DMS114 treated with DMSO at 0.1 percent for 48 hours (cell line): ENCODE measurements around the gene FAM53B.
A peak's percentile ranks its signal among the peaks of the same experiment; 100 is the strongest.
"Not testable (repeated sequence)": the region's sequence is repeated elsewhere in the genome, so short reads cannot be mapped to it uniquely, and the experiment has no call there.

Experiments
- DNase-seq: peaks from one replicate; lab custom pipeline; 2025; ENCODE audit not compliant: unreplicated experiment; lab: John Stamatoyannopoulos, UW

FAM53B gene, protein sequence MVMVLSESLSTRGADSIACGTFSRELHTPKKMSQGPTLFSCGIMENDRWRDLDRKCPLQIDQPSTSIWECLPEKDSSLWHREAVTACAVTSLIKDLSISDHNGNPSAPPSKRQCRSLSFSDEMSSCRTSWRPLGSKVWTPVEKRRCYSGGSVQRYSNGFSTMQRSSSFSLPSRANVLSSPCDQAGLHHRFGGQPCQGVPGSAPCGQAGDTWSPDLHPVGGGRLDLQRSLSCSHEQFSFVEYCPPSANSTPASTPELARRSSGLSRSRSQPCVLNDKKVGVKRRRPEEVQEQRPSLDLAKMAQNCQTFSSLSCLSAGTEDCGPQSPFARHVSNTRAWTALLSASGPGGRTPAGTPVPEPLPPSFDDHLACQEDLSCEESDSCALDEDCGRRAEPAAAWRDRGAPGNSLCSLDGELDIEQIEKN

DNA sequence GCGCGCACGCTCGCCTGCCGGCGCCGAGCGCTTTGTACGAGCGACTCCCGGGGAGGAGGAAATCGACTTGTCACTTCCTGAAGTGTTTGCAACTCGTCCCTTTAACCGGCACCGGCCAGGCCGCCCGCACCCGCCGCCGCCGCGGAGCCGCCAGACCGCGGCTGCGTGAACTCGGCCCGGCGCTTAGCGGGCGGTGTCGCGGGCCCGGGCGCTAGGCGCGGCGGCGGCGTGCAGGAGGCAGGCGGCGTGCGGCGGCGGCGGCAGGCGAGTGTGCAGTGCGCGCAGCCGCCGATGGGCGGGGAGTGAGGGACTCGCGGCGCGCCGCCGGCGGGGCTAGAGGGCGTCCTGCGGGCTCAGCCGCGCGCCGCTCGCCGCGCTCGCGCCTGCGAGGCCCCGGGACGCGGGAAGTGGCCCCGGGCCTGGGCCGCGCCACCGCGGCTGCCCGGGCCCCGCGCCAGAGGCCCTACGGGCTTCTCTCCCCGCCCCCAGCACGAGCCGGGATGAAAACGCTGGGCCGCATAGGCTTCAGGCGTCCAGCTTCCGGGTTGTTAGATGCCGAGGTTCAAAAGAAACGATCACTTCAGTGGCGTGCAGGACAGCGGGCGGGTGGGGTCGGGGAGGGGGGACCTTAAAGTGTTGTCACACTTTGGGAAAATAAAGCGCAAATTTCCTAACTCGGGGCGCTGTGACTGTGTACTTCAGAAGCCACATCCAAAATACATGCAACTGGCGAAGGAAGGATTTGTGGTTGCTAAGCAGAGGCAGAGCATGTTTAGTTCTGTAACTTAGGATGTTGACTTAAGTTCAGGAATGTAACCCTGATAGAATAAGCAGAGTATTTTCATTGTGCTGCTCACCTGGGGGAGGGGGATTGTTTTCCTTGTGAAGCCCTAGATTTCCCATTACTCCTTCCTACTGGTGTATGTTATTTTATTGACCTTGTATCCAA lies at the start of gene FAM53B:
TSS of gene FAM53B (minus strand) at position 277 of the 949 bp plus-strand sequence. CDS start 37,665 bp downstream, outside the sequence.
- peak; percentile 77 for DNase-seq

DNA sequence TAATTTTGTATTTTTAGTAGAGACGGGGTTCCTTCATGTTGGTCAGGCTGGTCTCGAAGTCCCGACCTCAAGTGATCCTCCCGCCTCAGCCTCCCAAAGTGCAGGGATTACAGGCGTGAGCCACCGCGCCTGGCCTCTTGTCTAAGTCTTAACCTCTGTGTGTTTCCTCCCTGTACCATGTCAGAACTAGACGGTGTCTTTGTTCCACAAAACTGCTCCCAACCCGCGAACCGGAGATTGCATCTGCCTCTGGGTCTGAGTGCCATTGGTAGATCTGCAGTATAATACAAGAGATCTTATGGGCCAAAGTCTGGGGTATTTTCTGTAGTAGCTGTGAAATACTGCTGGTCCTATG lies 48.8 kb upstream of the FAM53B start:
- DNase-seq, result no peak

DNA sequence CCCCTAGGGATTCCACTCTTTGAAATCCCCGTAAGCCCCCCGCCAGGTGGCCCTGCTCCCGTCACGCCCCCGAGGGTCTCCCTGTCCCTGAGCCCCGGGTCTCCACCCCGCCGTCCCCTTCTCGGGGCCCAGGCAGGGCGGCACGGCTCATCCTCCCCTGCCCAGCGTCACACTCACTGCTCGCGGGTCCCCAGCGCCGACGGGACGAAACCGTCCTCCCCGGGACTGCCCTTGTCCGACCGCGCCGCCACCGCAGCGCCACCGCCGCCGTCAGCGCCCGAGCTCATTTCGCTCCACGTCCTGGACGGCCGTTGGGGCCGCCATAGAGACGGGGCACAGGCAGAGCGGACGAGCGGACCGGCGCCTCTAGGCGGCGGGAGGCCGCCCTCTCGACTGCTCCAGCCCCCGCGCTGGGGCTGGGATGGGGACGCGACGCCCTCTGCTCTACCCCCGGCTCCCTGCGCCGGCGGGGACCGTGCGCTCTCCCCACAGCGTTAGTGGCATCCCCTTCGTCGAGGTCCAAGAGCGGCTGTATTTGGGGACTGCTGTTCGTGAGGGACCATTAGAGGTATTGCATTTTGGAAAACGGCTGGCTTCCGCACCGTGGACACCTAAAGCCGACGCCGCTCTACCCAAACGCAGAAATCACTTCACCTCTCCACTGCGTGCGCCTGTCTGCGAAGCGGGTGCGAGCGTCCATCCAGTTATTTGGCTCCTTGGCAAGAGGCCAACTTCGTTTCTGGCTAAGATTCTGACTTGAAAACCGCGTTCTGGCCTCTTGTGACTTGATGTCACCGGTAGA lies 47.6 kb upstream of the FAM53B start, which contains the start of gene EEF1AKMT2:
TSS of gene EEF1AKMT2 (minus strand) at position 341 of the 802 bp plus-strand sequence. CDS start at position 287, 54 bp downstream.
- DNase-seq, result peak; percentile 58

DNA sequence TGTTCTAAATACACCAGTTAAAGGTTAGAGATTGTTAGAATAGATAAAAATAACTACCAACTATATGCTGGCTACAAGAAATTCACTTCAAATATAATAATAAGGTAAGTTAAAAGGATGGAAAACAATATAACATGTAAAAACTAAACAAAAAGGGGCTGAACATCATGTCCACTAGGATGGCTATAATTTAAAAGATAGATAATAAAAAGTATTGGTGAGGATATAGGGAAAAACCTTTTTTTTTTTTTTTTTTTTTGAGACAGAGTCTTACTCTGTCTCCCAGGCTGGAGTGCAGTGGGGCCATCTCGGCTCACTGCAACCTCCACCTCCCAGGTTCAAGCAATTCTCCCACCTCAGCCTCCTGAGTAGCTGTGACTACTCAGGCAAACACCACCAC lies 38.7 kb upstream of the FAM53B start:
- DNase-seq, result not testable (repeated sequence)

DNA sequence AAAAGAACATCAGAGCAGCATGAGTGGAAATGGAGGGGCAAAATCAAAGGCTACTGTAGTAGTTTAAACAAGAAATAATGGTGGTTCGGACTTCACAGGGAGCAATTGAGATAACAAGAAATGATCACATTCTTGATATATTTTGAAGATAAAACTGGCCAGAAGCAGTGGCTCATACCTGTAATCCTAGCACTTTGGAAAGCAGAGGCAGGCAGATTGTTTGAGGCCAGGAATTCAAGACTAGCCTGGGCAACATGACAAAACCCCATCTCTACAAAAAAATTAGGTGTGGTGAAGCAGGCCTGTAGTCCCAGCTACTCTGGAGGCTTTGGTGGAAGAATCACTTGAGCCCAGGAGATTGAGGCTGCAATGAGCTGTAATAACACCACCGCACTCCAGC lies 24.6 kb upstream of the FAM53B start:
- DNase-seq, result no peak

DNA sequence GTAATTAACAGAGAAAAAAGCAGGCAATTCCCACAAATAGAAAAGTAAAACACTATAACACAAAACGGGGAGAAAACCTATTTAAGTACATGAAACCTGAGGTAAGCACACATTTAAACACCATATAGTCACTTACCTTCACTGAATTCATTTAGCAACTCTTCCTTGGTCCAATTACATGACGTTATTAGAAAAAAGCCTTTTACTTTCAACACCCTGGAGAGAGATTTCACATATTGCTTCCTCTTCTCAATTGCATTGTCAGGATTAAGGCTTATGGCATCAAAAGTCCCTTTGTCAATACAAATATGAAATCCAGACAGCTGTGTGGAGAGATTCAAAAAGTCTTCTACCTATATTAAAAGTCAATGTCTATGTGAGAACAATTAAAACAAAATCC lies 21.1 kb upstream of the FAM53B start:
- DNase-seq, result no peak

DNA sequence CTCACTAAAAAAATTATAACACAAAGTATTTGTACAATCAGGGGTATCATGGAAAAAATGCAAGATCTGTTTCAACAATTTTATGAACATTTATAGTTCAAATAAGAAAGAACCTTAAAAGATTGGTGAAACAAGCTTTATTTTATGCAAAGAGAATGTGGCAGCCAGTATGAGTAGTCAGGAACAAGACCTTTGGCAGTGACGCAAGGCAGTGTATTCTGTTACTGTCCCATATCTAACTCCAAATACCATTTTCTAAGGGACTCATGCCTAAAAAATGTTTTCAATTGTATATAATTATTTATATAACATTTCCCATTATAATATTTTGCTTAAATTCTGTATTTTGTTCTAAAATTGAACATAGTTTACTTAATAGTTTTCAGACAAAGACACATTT lies 19.1 kb upstream of the FAM53B start:
- no peak for DNase-seq

DNA sequence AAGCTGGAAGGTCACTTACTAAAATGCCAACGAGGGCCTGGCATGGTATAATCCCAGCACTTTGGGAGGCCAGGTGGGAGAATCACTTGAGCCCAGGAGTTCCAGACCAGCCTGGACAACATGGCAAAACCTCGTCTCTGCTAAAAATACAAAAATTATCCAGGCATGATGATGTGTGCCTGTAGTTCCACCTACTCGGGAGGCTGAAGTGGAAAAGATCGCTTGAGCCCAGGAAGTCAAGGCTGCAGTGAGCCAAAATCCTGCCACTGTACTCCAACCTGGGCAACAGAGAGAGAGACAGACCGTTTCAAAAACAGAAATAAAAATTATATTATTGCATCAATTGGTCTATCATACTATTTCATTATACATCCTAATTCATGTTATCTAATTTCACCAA lies 18.1 kb upstream of the FAM53B start:
- DNase-seq, result no peak

DNA sequence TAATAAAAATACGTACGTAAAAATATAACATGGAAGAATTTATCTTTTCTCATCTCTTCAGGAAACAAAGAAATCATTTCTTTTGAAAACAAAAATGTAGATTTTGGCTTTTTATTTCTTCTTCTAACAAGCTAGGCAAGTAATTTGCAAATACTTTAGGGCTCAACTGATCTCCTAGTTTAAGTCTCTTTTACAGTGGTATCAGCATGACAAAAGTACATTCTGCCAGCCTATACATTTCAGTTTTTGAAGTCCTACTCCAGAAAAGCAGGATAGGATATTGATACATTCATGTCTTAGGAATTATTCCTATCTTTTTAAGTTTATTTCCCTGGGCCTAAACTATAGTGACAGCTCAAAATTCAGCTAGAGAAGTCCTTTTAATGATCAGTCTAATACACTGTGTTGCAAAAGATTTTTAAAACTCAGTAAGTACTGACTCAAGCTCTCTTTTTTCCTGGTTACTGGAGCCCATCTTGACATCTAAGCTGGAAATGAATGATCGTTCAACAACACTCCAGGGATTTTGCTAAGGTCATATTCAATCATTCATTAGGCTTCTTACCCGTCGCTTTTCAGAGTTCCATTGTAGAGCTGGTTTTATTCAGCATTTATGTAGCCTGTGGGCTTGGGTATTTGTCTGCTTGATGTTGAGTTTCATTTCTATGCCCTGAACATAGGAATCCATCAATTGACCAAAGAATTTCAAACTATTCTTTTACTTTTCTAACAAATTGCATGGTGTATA lies 12.2 kb upstream of the FAM53B start:
- DNase-seq, result no peak

DNA sequence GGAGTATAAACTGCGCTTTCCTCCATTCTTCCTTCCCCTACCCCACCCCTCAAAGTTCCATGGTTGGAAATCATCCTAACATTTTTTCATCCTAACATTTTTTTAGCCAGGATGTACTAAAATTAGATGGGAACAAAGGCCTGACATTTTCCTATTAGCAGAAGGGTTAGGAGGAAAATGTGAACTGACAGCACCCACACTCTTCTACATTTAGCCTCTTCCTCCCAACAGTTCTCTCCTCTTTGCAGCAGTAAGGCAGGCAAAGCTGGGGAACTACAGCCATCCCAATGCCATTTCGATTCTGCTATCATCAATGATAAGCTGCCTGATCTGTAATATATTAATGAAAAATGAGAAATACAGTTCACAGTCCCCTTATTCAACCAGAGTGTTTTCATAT lies 11.4 kb upstream of the FAM53B start:
- no peak for DNase-seq

DNA sequence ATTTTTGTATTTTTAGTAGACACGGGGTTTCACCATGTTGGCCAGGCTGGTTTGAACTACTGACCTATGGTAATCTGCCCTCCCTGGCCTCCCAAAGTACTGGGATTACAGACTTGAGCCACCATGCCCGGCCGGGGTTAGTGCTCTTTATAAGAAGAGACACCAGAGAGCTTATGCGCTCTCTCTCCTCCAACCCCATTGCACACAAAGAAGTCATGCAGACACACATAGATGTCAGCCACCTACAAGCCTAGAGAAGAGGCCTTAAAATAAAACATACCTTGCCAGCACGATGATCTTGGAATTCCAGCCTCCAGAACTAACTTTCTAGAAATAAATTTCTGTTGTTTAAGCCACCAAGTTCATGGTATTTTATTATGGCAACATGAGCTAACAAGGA lies 10.0 kb upstream of the FAM53B start:
- no peak for DNase-seq

DNA sequence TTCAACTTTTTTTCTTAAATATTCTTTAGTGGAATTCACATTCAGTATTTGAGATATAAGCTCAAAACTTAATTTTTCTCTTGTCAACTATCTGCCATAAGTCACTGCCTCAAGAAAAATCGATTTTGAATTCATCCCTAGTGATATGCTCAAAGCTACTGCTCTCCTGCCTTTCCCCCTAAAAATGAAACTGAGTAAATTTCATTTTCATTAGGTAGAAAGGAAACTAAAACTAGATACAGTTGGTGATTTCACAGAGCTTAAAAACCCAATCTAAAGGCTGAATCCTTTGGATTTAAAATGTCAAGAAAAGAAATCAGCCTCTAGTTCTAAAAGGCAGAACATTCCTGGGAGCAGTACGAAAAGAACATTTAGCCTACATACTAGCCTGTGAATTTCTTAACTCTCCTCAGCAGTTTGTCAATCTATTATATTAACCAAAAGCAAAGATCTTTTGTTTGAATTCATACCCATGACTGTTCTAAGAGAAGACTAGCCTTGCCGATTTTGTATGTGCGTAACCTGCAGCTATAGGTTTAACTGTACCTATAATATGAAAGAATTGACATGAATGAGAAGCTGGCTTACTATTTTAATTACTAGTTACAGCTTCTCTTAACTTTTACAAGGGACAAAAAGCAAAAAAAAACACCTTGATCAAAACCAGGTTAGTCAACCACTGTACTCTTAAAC lies 4.9 kb upstream of the FAM53B start:
- no peak for DNase-seq

DNA sequence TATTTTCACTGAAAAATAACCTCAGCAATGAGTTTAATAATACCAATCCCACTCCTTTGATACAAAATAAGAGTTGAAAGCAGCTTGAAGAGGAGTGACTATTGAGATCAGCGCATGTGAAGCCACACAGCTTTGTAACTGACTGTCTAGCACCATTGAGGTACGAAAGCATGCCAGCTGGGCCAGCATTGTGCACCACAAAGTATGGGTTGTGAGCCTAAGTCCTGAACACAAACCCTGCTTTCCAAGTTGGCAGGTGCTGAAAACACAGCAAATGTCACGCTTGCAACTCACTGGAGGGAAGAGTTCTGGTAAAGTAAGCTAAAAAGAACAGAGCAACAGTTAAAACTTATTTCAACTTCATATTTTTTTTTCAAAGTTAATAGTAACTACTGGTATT lies 4.0 kb upstream of the FAM53B start:
- DNase-seq, result no peak

DNA sequence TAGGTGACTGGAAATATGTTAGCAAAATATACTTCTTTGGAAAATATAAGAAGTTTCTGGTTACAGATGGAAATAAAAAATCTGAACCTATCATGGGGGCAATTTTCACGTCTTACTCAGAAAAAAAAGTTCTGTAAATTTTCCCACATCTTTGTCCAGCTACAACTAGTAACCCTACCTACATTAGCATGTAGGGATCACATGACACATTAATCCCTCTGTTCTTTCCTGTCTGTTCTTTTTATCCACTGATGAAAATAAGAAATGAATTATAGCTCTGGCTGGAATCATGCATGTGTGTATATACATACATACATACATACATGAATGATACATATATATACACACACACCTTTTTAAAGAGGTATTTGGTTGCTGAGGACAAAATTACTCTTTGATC lies 3.6 kb upstream of the FAM53B start:
- DNase-seq, result no peak

DNA sequence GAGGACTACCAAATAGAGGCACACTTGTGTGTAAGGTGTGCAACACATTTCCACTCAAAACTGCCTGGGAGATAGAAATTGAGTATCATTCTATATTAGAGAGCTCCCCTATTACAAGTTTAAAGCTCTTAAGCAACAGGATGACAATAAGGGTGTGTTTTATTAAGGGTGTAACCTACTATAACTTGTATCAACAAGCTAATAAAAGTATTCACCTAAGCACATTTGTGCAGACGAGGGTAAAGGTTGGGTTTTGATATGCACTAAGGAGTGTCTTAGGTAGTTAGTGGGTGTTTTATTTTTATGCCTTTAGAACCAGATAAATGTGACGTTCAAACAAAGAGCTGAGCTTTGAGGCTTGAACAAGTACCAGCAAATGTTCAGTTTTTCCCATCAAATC lies 2.8 kb upstream of the FAM53B start:
- DNase-seq, result no peak

DNA sequence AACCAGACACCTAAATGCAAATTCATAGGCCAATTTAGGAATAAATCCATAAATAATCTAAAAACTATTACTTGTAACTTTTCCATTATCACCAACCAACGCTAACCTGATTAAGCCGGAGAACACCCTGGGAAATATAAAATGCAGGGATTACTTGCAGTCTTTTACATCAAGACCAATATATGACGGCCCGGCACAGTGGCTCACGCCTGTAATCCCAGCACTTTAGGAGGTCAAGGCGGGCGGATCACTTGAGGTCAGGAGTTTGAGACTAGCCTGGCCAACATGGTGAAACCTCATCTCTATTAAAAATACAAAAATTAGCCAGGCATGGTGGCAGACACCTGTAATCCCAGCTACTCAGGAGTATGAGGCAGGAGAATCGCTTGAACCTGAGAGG lies 2.3 kb upstream of the FAM53B start:
- DNase-seq, result not testable (repeated sequence)

DNA sequence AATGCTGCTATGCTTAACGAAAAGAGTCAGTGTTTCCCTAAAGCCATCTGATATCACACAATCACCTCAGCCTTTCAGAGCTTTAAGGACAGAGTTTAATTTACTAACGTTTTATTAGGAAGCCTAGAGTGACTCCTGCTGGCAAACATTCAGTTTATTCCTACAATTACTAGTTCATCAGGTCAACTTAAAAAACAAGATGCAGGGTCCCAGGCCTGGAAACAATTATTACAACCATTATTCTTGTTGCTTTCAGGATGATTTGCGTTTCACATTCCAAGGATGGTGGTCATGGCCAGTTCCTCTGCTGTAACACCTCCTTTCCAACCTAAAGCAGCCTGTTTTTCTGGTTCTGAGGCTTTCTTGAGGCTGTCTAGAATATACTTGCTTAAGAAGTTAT lies 1.5 kb upstream of the FAM53B start:
- DNase-seq, result peak; percentile 28

DNA sequence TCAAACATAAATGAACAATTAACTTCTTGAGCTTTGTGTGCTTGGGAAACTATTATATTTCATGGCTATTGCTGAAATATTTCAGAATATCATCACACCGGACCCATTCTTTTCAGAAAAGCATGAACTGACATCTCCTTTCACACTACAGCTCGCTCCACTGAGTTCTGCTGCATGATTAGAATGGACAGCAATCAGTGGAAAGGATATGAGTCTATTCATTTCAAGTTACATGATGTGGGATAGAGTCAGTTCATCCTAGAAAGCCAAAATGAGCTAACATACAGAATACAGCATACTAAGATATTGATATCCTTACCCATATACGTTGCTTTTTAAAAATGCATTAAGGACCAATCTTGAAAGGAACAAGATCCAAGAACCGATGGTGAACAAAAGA lies 1.1 kb upstream of the FAM53B start:
- DNase-seq, result no peak

DNA sequence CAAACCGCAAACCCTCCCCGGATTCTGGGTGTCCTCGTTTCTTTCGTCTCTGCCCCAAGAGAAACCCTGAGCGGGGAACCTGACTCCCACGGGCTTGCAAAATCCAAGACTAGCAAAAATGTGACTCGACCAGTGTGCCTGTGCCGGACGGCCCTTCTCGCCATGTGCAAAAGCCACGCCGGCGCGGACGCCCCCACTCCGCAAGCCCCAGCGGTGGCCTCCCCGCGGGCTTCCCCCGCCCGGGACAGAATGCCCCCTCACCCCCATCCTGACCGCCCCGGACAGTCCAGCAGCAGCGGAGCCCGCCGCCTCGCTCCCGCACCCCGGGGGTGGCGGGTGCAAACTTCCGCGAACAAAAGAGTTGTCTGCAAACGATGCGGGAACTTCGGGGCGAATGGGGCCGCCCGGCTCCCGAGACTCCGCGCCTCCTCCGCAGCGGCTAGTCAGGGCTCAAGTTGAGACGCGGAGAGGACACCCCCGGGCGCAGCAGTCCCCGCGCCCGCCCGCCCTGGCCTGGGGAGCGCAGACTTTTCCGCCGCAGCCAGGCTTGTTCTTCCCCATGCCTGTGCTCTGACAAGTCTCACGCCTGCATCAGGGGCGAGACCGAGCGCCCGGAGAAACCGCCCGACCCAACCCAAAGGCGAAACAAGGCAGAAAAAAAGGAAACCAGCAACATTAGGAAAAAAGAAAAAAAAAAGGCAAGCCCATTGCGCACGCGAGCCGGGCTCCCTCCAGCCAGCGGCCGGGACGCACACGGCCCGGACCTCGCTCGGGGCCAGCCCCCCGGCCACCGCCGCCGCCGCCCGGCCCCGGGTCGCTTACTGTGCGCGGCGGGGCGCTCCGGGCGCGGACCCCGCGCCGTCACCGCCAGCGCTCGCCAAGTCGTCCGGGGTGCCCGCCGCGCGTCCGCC lies 732 bp downstream of the FAM53B start:
- DNase-seq, result peak; percentile 14
